Epithelial cell of esophagus (primary cell): ENCODE measurements around the gene DEAF1.
"Not testable (repeated sequence)": the region's sequence is repeated elsewhere in the genome, so short reads cannot be mapped to it uniquely, and the experiment has no call there.

ENCODE experiments used
- DNase-seq: peaks from one replicate; pipeline ENCODE4 v3.0.0; 2010; ENCODE audit warnings: low read depth
- H3K4me3 ChIP-seq: 2 replicates; pipeline ENCODE4 v1.5.1; 2011; ENCODE audit warnings: mild to moderate bottlenecking, low read length, control low read depth
- CTCF ChIP-seq: IDR thresholded peaks from 2 replicates; pipeline ENCODE4 v1.5.1; 2011; ENCODE audit warnings: low read depth, mild to moderate bottlenecking, low read length, control low read depth, inconsistent platforms; ENCODE audit not compliant: insufficient read depth; ENCODE audit errors: missing control alignments

Gene DEAF1

GRCh38 chr11:694563-695287 is at the start of gene DEAF1:
Gene DEAF1 (minus strand): TSS chr11:695222. CDS start chr11:695047, 175 bp downstream.
- DNase-seq = peak; percentile 97

GRCh38 chr11:742571-743201 is 47.7 kb upstream of the DEAF1 start:
- TF ChIP-seq CTCF = no peak
- DNase-seq = no peak
- H3K4me3 ChIP-seq = no peak overlapping the region

More at GRCh38 chr11:694563-695287, at the start of gene DEAF1:
- TF ChIP-seq CTCF = no peak
- H3K4me3 ChIP-seq = peak within 1 kb of the TSS; percentile 83

- DNase-seq = peak; percentile 46
- TF ChIP-seq CTCF = no peak
- H3K4me3 ChIP-seq = no peak overlapping the region
These were observed 47.1 kb upstream of the DEAF1 start for GRCh38 chr11:742156-742546.

GRCh38 chr11:737899-738298 is 42.9 kb upstream of the DEAF1 start:
- peak; percentile 55 for DNase-seq
- not testable (repeated sequence) for H3K4me3 ChIP-seq

GRCh38 chr11:737366-737765 is 42.3 kb upstream of the DEAF1 start:
- H3K4me3 ChIP-seq = no peak overlapping the region
- TF ChIP-seq CTCF = no peak
- no peak for DNase-seq

- not testable (repeated sequence) for H3K4me3 ChIP-seq, DNase-seq
These were observed 39.5 kb upstream of the DEAF1 start for GRCh38 chr11:734541-734940.

GRCh38 chr11:733072-733471 is 38.0 kb upstream of the DEAF1 start:
- no peak overlapping the region for H3K4me3 ChIP-seq
- DNase-seq = no peak
- TF ChIP-seq CTCF = no peak

- TF ChIP-seq CTCF = no peak
- DNase-seq = peak; percentile 43
- H3K4me3 ChIP-seq = no peak overlapping the region
These were observed 34.6 kb upstream of the DEAF1 start for GRCh38 chr11:729492-730074.
